CD1c-positive myeloid dendritic cell (primary cell): ENCODE data around the gene TEX22.
A peak's percentile ranks its signal among the peaks of the same experiment; 100 is the strongest.

Source experiments
- DNase-seq: peaks from one replicate; pipeline ENCODE4 v3.0.0-alpha.2; 2016; ENCODE audit errors: extremely low spot score

TEX22 gene

DNA sequence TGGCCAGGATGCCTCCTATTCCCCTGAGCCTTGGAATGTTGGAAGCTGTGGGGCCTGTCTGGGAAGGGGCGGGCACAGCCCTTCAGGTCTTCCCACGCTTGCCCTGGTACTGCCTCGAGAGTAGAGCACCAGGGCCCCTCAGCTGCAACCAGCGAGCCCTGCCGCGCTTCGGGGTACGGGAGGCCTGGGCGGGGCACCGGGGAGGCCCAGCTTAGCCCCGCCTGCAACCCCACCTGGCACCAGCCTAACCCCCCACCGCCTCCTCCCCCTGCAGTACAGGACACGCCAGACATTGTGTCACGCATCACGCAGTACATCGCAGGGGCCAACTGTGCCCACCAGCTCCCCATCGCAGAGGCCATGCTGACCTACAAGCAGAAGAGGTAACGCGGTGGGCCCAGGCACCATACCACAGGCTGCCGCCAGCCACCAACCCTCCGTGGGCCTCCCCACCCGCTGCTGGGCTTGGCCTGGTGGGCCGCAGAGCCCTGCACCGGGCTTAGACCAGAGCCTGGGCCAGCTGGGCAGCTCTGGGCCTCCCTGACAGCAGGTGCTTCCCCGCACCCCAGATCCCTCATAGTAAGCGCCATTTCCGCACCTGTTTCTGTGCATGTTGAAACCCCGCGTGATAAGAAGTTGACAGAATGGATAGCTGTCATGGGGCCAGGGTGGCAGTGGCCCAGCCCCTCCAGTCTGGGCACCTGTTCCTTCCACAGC is 13.6 kb upstream of the TEX22 start:
- no peak for DNase-seq

DNA sequence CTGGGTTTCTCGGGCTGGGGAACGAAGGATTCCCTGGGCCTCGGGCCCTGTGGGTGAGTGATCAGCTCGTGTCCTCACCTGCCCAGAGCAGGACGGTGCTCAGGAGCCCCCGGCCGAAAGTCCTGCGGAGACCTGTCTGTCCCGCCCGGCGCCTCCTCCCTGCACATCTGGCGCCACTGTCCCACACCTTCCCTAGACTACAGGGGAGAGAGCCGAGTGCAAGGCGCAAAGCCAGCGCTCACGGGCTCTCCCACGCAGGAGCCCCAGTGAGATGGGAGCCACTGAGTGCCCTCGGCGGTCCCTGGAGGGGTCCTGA is 13.1 kb upstream of the TEX22 start:
- no peak for DNase-seq

DNA sequence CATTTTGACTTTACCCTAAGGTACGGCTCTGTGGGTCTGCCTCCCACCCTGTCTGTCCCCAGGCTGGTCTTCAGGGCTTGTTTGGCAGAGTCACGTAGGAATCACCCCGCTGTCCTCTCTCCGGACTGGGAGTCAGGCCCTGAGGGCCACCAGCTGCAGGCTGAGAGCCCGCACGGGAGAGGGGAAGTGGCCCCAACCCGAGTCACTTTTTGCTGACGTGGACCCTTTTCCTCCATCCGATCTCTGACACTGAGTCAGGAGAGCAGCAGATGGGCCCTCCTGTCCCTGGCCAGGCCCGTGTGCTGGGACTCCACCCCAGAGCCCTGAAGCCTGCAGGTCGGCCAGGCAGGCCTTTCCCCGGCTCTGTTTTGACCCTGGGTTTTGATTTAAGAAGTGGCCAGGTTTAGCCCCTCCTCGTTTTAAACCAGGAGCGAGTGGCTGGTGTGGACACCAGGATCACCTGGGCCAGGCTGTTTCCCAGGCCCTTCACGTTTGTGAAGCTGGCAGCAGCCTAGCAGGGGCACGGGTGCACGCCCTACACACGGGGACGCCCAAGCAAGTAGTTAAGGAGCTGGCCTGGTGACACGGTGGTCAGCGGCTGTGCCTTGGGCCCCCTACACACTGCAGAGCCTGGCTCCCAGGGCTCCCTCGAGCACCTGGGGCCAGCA is 12.5 kb upstream of the TEX22 start:
- peak; percentile 23 for DNase-seq

DNA sequence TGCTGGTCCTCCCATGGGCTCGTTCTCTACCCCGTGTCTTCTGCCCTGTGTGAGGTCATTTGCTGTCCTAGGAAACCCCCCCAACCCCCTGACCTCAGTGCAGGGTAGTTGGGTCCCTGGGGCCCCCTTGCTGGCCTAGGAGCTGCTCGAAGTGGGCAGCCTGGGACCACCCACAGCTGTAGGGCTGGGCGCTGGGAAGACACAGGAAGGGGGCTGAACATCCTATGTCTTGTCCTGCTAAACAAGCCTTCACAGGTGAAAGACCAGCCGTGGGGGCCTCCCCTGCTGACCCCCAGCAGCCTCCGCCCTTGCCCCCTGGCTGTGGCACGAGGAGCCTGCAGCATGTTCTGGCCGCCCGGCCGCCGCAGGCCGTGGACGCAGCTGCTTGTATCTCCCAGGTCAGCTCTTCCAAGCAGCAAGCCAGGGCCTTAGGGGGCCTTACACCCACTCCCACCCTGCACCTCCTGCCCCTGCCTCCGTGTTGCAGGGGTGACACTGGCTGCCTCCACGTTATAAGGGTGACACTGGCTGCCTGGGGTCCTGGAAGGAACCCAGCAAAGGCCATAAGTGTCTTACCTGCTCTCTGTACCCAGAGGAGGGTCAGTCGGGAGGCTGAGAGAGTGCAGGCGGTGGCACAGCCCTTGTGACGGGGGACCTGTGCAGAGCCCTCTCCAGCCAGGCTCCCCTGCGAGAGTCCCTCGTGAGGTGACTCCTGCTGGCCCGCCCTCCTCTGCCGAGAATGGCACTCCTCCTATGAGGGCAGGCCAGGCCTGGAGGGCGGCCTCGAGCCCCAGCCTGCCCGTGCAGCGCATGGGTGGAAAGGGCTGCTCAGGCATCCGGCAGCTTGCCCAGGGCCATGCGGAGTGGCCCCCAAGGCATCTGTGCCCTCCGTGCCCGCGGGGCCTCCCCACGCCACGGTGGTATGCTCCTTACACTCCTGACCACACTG is 11.5 kb upstream of the TEX22 start:
- DNase-seq = no peak

DNA sequence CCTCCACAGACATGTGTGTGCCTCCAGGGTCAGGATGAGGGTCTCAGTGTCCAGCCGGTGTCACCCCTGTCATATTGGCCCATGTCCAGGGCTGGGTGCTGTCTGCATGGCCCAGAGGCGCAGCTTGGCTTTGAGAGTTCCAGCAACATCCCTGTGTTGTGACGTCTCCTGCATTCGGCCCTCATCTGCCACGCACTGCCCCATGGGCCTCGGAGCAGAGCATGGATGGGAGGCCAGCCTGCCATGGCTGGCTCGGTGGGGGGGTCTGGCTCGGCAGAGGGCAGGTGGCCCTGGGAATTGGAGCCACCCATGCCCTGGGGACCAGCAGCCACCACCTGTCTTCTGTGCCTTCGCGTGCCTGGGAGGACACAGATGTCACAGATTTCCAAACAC is 10.8 kb upstream of the TEX22 start:
- DNase-seq = no peak

DNA sequence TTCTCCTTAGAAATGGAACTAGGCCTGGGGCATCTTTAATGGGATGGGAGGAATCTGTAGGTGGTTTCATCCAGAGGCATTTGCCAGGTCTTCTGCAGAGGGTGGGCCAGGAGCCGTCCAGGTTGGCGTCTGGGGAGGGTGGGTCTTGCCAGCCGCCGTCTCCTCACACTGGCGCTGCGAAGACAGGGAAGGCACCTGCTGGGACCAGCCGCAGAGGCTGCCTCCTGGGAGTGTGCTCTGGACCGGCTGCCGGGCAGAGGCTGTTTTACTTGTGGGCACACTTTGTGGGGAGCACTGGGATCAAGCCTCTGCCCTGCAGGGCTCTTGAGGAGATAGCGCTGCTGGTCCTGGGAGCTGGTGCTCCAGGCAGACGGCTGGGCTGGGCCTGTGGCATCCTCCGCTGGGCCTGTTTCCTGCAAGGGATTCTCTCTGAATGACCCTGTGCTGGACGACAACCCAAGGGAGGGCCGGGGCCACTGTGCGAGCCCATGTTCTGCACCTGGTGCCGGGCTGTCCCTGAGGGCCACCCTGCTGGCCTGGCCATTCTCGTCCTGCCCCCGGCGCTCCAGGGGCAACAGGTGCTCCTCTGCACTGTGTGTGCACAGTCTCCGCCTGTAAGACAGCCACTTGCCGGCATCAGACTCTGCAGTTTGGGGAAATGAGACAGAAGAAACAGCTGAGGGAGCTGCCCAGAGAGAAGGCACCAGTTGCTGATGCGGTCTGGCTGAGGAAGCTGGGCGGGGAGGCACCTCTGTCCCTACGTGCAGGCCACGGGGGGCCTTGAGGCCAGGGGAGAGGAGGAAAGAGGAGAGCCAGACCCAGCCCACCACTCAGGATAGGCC is 10.0 kb upstream of the TEX22 start:
- DNase-seq = peak; percentile 62

DNA sequence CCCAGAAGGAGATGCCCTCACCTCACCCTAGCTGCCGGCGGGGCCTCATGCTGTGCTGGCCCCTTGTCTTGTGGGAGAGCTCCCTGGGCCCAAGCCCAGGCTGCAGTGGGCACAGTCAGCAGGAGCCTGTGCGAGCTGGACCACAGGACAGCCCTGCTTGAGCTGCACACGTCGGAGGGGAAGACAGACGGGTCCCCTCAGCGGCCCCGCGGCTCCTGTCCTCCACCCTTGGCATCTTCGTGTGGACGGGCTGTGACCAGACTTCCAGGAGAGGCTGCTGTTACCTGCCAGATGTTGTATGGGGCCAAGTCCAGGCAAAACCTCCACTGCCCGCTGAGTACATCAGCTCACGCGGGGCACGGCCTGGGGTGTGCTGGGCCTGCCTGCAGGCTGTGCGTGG is 9.4 kb upstream of the TEX22 start:
- DNase-seq = no peak

DNA sequence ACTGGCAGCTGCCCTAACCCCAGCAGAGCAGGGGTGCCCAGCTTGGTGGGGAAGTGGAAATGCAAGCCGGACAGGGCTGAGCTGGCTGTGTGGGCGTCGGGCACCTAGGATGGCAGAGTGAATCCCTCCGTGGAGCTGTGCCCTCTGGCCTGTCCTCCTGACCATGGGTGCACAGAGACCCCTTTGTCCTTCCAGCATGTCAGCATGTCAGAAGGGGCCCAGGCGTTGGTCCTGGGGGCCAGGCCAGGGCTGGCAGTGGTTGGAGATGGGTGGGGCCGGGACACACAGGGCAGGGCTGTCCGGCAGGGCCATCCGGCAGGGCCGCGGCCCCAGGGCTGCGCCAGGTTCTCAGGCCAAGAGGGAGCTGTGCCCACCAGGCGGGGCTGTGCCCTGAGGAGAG is 8.8 kb upstream of the TEX22 start:
- DNase-seq = peak; percentile 66

DNA sequence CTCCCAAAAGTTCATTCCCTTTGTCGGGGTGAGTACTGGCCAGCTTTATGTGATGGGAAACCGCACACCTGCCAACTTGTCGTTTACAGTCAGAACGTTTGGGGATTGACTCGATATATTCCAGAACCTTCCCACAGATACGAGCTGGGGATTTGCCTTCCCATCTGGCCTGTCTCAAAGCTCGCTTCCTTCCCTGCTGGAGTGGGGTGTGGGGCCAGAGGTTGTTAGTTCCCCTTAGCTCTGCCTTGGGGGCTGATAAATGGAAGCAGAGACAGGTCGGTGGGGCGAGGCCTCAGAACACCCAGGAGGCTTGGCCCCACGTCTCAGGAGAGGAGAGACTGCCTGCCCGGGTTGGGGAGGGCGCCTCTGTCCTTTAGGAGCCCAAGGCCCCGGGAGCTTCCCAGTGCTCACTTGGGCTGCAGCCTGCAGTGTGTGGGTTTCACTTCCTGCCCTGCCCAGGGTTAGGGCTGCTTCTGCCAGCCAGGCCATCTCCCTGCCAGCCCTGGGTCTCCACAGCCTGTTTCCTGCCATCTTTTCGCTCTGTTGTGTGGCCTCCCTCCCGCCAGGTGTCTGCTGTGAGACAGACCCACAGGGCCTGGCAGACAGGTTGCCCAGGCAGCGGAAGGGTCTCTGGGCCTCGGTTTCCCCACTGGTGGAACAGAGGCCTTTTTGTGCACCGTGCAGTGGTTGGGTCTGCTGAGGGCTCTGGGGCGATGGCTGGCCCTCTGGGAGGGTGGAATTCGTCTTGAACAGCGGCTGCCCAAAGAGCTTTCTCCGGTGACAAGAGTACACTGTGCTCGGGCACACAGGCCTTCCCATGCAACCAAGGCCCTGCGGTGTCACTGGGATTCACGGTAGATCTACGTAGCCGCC is 8.1 kb upstream of the TEX22 start:
- peak; percentile 72 for DNase-seq

DNA sequence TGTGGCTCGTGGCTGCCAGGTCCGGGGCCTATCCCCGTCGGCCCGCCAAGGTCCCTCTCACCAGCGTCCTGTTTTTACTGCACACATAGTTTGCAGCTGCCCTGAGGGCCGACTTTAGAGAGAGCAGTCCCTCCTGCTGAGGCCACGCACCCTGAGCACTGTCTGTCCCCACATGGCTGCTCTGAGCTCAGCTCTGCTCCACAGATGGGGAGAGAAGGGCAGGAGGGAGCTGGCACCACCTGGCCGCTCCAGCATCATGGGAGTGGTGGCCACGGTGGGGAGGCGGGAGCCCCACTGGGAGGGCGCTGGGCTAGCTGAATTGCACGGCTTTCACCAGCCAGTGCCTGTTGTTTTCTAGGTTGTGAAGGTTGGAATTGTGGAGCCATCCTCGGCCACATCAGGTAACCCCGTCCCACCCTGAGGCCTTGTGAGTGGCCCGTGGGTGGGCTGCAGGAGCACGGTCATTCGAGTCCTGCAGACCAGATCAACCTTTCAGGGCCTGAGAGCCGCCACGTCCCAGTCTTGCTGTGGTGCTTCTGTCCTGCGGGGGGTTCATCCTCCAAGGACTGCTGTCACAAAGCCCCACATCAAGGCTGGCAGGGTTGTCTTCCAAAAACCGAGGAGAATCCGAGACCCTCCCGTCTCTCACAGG is 7.4 kb upstream of the TEX22 start:
- DNase-seq = no peak

DNA sequence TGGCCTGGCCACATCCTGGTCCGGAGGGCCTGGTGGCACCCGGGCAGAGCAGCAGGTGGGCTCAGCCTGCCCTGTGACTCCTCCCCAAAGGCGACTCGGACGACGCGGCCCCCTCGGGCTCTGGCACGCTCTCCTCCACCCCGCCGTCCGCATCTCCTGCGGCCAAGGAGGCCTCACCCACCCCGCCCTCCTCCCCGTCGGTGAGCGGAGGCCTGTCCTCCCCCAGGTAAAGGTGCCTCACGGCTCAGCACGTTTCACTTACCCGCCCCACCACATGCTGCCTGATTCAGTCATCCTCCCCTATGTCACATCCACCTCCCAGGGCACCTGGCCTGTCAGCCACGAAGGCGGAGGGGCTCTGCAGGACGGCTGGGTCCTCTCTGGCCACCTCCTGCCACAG is 6.8 kb upstream of the TEX22 start:
- DNase-seq = no peak

DNA sequence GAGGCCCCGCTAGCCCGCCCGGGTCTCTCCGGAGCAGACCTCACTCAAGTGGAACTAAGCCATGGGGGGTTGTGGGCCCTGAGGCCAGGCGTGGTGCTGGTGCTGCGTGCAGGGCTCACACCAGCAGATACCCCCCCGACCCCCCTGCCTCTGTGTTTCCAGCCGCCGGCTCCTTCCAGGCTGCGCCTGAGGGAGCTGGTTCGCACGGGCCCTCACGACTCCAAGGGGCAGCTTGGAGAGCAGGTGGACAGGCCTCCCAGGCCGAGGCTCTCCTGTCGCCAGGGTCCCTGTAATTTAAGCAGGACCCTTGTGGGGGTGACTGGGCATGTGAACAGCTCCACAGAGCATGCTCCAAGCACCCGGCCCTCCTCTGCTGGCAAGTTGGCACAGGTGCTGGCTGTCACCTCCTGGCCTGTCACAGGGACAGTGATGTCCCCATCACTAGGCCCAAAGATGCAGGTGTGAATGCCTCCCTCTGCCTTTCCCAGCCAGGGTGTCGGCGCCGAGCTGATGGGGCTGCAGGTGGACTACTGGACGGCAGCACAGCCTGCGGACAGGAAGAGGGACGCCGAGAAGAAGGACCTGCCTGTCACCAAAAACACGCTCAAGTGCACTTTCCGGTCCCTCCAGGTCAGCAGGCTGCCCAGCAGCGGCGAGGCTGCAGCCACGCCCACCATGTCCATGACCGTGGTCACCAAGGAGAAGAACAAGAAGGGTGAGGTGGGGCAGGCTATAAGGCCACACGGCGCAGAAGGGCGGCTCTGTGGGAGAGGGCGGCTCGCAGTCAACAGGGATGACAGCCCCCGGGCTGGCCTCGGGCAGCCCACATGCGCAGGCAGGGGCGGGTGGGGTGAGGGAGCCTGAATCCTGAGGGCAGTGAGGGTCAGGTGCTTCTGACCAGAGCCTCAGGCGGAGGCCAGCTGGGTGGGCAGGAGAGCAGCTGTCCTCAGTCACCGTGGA is 5.9 kb upstream of the TEX22 start:
- DNase-seq = no peak

DNA sequence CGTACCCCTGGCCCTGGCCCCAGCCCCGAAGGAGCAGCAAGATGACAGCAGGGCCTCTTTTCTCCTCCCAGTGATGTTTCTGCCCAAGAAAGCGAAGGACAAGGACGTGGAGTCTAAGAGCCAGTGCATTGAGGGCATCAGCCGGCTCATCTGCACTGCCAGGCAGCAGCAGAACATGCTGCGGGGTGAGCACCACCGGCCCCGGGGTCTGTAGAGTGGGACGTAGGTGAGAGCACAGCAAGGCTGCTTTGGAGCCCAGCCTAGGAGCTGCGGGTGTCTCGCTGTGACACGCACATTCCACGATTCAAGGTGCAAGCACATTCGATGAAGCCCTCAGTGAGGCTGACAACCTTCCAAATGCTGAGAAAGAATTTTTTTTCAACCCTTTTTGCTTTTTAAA is 5.2 kb upstream of the TEX22 start:
- no peak for DNase-seq

DNA sequence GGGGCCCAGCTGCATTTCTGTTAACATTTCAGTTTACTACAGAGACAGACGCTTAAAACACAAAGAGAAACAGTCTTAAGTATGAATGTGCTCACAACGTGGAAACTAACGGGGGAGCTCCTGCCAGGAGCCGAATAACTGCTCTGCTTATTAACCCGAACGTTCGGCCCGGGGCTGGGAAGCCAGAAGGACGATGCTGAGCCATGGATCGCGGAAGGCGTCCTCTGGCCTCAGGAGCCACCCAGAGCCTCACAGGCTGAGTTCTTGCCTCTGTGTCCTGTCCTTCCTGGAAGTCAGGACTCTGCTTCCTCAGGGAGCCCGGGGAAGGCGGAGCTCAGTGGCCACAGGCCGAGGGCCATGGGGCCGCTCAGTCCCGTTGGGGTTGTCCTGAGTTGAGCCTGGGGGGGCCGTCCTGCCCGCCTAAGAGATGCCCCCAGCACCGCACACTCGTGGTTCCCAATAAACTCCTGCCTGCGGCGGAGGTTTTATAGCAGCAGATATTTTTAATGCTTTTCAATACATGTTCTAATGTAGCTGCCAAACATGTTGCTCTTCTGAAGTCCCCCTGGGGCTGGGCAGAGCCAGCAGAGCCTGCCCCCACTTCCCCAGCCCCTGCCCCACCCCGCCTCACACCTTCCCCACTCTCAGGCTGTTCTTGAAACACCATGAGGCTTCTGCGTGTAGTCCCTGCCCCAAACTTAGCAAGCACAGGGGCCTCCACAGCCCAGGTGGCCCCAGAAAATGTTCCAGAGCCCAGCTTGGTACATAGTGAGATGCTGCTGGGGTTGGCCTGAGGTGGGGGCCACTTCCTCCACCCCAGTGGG is 3.4 kb upstream of the TEX22 start:
- DNase-seq = no peak

DNA sequence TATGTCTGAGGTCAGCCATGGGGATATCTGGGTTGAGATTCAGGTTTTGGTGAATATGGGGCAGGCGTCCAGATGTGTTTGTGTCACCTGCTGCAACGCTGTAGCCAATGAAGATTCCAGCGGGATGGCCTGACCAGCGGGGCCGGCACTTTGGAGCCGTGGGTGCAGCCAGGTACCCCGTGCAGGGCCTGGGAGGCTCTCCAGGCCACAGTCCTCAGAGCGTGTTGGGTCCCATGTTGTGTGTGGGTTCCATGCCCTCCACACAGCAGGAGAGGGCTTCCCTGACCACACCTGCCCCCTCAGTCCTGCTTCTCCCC is 2.8 kb upstream of the TEX22 start:
- no peak for DNase-seq

DNA sequence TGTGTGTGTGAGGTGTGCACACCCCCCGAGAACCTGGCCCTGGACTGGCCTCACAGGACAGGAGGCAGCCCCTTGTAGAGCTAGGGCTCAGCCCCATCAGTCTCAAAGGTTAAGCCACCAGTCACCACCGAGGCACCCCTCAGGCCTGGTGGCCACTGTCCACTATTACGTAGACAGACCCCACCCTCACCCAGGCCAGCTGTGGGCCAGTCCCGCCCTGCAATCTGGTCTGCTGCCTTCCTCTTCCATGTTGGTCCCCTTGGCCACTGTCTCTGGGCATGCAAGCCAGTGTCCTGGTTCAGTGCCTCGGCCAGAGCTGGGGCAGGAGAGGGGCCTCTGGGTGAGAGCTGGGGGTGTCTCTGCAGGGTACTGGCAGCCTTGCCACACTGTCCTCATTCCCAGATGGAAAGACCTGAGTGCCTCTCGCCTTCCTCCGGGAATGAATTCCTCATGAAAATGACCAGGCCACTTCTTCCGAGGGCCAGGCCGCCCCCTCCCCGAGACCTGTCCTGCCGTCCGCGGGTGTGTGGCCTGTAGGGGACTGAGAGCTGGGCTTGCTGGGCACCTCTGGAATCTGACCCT is 897 bp upstream of the TEX22 start:
- DNase-seq = no peak

DNA sequence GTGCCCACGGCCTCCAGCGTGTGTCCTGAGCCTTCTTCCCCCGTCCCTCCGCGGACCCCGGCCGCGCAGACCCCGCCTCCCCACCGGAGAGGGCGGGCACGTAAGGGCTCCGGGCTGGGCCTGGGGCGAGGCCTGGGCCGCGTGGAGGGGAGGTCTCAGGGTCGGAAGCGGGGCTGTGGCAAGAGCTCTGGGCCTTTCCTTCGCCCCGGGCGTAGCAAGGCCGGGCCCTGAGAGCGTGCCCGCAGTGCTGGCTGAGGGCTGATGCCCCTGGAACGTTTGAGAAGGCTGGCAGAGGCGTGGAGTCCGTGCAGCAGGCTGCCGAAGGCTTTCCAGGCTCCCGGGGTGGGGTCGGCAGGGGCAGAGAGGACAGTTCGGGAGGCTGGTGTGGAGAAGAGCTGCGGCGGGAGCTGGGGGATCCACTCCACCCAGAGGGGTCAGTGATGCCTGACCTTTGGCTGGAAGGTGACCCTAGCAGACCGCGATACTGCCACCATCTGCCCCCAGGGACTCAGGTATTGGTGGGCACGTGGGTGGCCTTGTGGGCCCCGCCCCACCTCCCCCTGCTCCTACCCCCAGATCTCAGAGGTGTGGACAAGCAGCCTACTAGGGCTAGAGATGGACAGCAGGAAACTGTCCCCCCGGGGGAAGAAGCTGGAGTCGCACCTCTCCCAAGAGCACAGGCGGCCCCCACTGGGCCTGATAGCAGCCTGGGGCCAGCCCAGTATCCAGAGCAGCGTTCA is 558 bp downstream of the TEX22 start:
- peak; percentile 11 for DNase-seq

DNA sequence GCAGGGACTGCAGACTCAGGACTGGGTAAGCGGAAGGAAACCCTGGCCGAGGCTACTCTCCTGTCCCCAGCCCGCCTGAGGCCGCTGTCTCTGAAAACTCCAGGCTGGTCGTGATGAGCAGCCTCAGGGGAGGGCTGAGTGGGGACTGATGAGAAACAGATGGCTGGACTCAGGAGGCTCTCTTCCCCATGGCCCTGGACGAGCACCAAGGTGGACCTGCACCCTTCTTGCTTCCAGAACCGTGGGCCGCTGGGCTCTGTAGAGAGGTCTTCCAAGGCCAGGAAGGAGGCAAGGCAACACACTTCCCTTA is 1.1 kb downstream of the TEX22 start:
- no peak for DNase-seq
